NB4 (cell line): ENCODE data around the gene TLCD3A.

Experiments
- MYC ChIP-seq: IDR thresholded peaks from 2 replicates; pipeline ENCODE4 v1.6.1; 2011; ENCODE audit warnings: low read depth, low read length
- POLR2A ChIP-seq: IDR thresholded peaks from 2 replicates; pipeline ENCODE4 v1.6.1; 2011; ENCODE audit warnings: mild to moderate bottlenecking; ENCODE audit not compliant: insufficient read length; ENCODE audit errors: extremely low read depth
- TF ChIP-seq, protein P1 (sequence below): IDR thresholded peaks from one replicate; pipeline ENCODE4 v1.5.1; 2012; ENCODE audit warnings: low read depth, low read length

DNA sequence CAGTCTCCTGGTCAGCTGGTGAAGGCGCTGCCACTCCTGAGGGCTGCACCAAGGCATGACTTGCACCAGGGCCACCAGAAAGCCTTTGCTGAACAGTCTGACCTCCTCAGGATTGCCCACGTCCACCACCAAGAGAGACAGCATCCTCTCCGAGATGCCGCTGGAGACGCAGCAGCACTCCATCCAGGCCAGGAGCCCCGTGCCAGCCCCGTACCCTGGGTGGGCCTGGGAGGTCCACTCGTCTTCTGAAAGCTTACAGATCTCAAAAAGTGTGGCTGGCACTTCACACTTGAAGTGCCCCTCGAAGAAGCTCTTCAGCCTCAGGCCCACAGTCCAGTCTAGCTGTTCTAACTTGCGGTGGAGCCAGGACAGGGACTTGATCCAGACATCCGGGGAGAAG is 13.0 kb downstream of the TLCD3A start:
- TF ChIP-seq, protein P1, sequence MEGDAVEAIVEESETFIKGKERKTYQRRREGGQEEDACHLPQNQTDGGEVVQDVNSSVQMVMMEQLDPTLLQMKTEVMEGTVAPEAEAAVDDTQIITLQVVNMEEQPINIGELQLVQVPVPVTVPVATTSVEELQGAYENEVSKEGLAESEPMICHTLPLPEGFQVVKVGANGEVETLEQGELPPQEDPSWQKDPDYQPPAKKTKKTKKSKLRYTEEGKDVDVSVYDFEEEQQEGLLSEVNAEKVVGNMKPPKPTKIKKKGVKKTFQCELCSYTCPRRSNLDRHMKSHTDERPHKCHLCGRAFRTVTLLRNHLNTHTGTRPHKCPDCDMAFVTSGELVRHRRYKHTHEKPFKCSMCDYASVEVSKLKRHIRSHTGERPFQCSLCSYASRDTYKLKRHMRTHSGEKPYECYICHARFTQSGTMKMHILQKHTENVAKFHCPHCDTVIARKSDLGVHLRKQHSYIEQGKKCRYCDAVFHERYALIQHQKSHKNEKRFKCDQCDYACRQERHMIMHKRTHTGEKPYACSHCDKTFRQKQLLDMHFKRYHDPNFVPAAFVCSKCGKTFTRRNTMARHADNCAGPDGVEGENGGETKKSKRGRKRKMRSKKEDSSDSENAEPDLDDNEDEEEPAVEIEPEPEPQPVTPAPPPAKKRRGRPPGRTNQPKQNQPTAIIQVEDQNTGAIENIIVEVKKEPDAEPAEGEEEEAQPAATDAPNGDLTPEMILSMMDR, result no peak
- TF ChIP-seq POLR2A (no peak), MYC (no peak)
